ENCODE data around the gene LPP. TPM values are rescaled to one million over a fixed set of nuclear protein-coding genes. Genes with fewer than 3 reads are reported as not detected.

The LPP gene, protein sequence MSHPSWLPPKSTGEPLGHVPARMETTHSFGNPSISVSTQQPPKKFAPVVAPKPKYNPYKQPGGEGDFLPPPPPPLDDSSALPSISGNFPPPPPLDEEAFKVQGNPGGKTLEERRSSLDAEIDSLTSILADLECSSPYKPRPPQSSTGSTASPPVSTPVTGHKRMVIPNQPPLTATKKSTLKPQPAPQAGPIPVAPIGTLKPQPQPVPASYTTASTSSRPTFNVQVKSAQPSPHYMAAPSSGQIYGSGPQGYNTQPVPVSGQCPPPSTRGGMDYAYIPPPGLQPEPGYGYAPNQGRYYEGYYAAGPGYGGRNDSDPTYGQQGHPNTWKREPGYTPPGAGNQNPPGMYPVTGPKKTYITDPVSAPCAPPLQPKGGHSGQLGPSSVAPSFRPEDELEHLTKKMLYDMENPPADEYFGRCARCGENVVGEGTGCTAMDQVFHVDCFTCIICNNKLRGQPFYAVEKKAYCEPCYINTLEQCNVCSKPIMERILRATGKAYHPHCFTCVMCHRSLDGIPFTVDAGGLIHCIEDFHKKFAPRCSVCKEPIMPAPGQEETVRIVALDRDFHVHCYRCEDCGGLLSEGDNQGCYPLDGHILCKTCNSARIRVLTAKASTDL
- 24.9 and 36.0 TPM in 2 replicates for total RNA-seq

DNA sequence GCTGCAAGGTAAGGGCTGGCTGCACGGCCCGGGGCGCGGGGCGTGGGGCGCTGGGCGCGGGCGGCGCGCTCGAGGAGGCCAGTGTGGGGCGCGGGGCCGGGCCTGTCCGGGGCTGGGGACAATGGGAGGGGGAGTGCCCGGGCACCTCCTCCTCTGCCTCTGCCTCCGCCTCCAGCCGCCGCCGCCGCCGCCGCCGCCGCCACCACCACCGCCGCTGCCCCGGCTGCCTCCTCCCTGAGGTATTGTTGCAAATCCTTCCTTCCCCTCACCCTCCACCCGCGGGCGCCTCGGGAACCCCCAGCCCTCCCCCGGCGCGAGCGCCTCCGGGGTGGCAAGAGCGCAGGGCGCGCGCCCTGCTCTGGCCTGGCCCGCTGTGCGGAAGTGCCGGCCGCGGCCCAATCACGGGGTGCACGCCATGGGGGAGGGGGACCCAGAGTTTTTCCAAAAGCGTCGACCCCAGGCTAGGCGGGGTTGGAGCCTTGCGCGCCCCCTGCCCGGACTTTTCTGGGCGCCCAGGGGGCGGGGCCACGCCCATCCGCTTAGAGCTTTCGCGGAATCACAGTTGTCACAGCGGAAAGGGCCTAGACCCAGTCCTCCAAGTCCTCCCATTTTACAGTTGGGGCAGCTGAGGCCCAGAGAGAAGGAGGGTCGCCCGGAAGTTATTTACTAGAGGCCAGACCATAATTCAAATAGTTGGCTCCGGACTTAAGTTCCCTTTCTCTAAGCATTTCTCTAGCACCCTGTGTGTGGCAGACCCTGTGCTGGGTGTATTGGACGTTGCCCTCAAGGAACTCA is at the start of gene LPP:
TSS of gene LPP (plus strand) at position 144 of the 795 bp plus-strand sequence. CDS start 251,964 bp downstream, outside the sequence.

Data from cardiac atrium fibroblast (primary cell).